Measurements from ENCODE around the gene ESRRG. TPM values are rescaled to one million over a fixed set of nuclear protein-coding genes. Genes with fewer than 3 reads are reported as not detected.

Gene ESRRG
- total RNA-seq, 1 experiment from 2014 or later = 0.44 TPM

DNA sequence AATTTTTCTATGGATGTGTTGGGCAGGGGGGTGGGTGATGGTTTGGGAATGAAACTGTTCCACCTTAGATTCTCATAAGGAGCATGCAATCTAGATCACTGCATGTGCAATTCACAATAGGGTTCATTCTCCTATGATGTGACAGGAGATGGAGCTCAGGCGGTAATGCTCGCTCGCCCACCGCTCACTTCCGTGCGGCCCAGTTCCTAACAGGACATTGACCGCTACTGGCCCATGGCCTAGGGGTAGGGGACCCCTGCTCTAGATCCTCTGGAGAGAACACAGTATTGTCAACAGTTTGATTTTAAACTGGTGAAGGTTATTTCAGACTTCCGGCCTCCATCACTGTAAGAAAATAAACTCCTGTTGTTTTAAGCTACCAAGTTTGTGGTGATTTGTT lies 245.0 kb downstream of the ESRRG start:
- Histone ChIP-seq H3K23me2 (ENCODE audit: insufficient read length, low read depth, low read length, poor library complexity, severe bottlenecking) (no peaks in the 10 kb centered on the region), H3K27me3 (ENCODE audit: insufficient read depth, low read length) (no peaks in the 10 kb centered on the region), H2BK20ac (ENCODE audit: low read depth, low read length, poor library complexity, severe bottlenecking) (no peak overlapping the region), H3K27ac (ENCODE audit: insufficient read length, low read depth, low read length) (no peak overlapping the region), H4K5ac (ENCODE audit: insufficient read length, low read depth, low read length) (no peak overlapping the region), H4K91ac (ENCODE audit: insufficient read length, low read depth, low read length) (no peak overlapping the region), H3K9ac (ENCODE audit: extremely low read depth, insufficient read length, low read length) (no peak overlapping the region), H2BK5ac (ENCODE audit: insufficient read length, low read length) (no peak overlapping the region), H2BK120ac (ENCODE audit: low read depth, low read length, poor library complexity, severe bottlenecking) (no peak overlapping the region), H2BK12ac (ENCODE audit: insufficient read length, low read depth, low read length) (no peak overlapping the region), H2BK15ac (ENCODE audit: low read depth, low read length) (no peak overlapping the region), H3K79me2 (ENCODE audit: insufficient read depth, low read length) (no peaks in the 10 kb centered on the region), H3T11ph (ENCODE audit: low read length) (no peak overlapping the region), H3K56ac (ENCODE audit: insufficient read length, low read depth, low read length) (no peak overlapping the region), H3K14ac (ENCODE audit: insufficient read depth, low read length) (no peak overlapping the region), H2AFZ (ENCODE audit: low read length) (no peak overlapping the region), H3K4me2 (ENCODE audit: insufficient read depth, insufficient read length, low read length) (no peak overlapping the region), H3K4me1 (ENCODE audit: insufficient read depth, low read length) (no peaks in the 10 kb centered on the region), H3K9me3 (ENCODE audit: control insufficient read depth, low read depth, low read length) (no peaks in the 10 kb centered on the region), H3K23ac (ENCODE audit: insufficient read length, low read depth, low read length) (no peak overlapping the region), H3K79me1 (ENCODE audit: insufficient read depth, low read depth, low read length, poor library complexity, severe bottlenecking) (no peaks in the 10 kb centered on the region), H4K20me1 (ENCODE audit: control insufficient read depth, insufficient read depth, insufficient read length) (no peaks in the 10 kb centered on the region), H3K18ac (ENCODE audit: insufficient read length, low read depth, low read length) (no peak overlapping the region), H3K4ac (ENCODE audit: low read depth, low read length) (no peak overlapping the region), H2AK5ac (ENCODE audit: insufficient read length, low read length) (no peak overlapping the region), H4K8ac (replicated peaks; ENCODE audit: insufficient read length, low read depth, low read length) (no peak overlapping the region)
- H3K27me3 Mint-ChIP-seq (ENCODE audit: low read depth) = peaks cover 2% of the 10 kb centered on the region
- no peaks in the 10 kb centered on the region for H3K9me3 Mint-ChIP-seq
- WGBS (ENCODE audit: extremely low coverage, insufficient read length, low lambda C conversion rate) = no CpG with 5 or more reads among the region's 8 CpGs
- peaks cover 4 to 5% of the 10 kb centered on the region in 2 experiments; a peak in 2 of 4 replicates for H3K4me1 Mint-ChIP-seq
- no peak overlapping the region for H3K27ac Mint-ChIP-seq
- no peak overlapping the region for H3K4me3 Mint-ChIP-seq
- DNase-seq = no peak
- H3K36me3 Mint-ChIP-seq (ENCODE audit: insufficient read depth in 1 of 3, low read depth in 3 of 3) = no peaks in the 10 kb centered on the region; a peak in 1 of 7 replicates
- TF ChIP-seq, protein P1, sequence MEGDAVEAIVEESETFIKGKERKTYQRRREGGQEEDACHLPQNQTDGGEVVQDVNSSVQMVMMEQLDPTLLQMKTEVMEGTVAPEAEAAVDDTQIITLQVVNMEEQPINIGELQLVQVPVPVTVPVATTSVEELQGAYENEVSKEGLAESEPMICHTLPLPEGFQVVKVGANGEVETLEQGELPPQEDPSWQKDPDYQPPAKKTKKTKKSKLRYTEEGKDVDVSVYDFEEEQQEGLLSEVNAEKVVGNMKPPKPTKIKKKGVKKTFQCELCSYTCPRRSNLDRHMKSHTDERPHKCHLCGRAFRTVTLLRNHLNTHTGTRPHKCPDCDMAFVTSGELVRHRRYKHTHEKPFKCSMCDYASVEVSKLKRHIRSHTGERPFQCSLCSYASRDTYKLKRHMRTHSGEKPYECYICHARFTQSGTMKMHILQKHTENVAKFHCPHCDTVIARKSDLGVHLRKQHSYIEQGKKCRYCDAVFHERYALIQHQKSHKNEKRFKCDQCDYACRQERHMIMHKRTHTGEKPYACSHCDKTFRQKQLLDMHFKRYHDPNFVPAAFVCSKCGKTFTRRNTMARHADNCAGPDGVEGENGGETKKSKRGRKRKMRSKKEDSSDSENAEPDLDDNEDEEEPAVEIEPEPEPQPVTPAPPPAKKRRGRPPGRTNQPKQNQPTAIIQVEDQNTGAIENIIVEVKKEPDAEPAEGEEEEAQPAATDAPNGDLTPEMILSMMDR (conservative IDR thresholded peaks at IDR 0.05) = no peak

Data from H9 (cell line).